Lower leg skin (tissue), 3 donors: ENCODE results near the gene VIL1.

ENCODE experiments used
- POLR2A ChIP-seq, 2 donors: fragments of 450-650 bp; IDR thresholded peaks; one replicate each; pipeline ENCODE4 v1.6.1; 2016 to 2017; ENCODE audit warnings: antibody characterized with exemption in 2 of 2, mild to moderate bottlenecking in 1 of 2, moderate library complexity in 1 of 2
- TF ChIP-seq, protein P1 (sequence below), 3 donors: fragments of 450-650 bp; IDR thresholded peaks; one replicate each; pipeline ENCODE4 v1.5.1; 2016; ENCODE audit warnings: antibody characterized with exemption in 3 of 3, mild to moderate bottlenecking in 3 of 3, moderate library complexity in 2 of 3

DNA sequence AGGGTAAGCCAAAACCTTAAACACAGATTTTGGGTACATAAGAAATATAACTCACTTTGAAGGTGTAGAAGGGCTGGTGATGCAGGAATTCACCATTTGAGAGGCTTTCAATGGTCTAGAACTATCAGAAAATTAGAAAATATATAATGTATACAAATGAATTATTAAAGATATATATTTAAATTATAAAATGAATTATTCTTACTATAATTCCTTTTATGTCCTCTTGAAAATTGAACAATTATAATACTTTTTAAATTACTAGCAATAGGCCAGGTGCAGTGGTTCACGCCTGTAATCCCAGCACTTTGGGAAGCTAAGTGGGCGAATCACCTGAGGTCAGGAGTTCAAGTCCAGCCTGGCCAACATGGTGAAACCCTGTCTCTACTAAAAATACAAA, 60.7 kb downstream of the VIL1 start:
- TF ChIP-seq, protein P1, sequence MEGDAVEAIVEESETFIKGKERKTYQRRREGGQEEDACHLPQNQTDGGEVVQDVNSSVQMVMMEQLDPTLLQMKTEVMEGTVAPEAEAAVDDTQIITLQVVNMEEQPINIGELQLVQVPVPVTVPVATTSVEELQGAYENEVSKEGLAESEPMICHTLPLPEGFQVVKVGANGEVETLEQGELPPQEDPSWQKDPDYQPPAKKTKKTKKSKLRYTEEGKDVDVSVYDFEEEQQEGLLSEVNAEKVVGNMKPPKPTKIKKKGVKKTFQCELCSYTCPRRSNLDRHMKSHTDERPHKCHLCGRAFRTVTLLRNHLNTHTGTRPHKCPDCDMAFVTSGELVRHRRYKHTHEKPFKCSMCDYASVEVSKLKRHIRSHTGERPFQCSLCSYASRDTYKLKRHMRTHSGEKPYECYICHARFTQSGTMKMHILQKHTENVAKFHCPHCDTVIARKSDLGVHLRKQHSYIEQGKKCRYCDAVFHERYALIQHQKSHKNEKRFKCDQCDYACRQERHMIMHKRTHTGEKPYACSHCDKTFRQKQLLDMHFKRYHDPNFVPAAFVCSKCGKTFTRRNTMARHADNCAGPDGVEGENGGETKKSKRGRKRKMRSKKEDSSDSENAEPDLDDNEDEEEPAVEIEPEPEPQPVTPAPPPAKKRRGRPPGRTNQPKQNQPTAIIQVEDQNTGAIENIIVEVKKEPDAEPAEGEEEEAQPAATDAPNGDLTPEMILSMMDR (IDR thresholded peaks at IDR 0.05), result no peak
- no peak for TF ChIP-seq POLR2A (IDR thresholded peaks at IDR 0.05)
